ENCODE results near the gene MGST3. TPM values are rescaled to one million over a fixed set of nuclear protein-coding genes. Genes with fewer than 3 reads are reported as not detected.
A peak's percentile ranks its signal among the peaks of the same experiment; 100 is the strongest.
"Not testable (repeated sequence)": the region's sequence is repeated elsewhere in the genome, so short reads cannot be mapped to it uniquely, and the experiment has no call there.

The MGST3 gene
- total RNA-seq, 2 donors from 2014 or later: 113 to 147 TPM

- Mint-ChIP-seq H3K27me3 (ENCODE audit: insufficient read depth) (no peaks in the 10 kb centered on the region), H3K4me3 (no peak overlapping the region), H3K9me3 (no peaks in the 10 kb centered on the region), H3K4me1 (peaks cover 11% of the 10 kb centered on the region), H3K36me3 (ENCODE audit: low read depth) (peaks cover 8% of the 10 kb centered on the region), H3K27ac (no peak overlapping the region)
- no peak for DNase-seq
- H3K9me3 ChIP-seq (ENCODE audit: control insufficient read depth, low read length): no peaks in the 10 kb centered on the region
- H3K4me3 ChIP-seq (ENCODE audit: low read length): no peak overlapping the region
- no peak overlapping the region for H3K27ac ChIP-seq (ENCODE audit: low read depth, low read length)
- H3K4me1 ChIP-seq (ENCODE audit: control insufficient read depth, insufficient read depth, low read length): peaks cover 4% of the 10 kb centered on the region
- H3K9ac ChIP-seq (ENCODE audit: extremely low read depth, low read length, poor library complexity, severe bottlenecking): no peak overlapping the region
- no peak for TF ChIP-seq CTCF (conservative IDR thresholded peaks at IDR 0.05)
- H3K27me3 ChIP-seq (ENCODE audit: control insufficient read depth, insufficient read depth, low read length, poor library complexity, severe bottlenecking): no peaks in the 10 kb centered on the region
- H3K36me3 ChIP-seq (ENCODE audit: control insufficient read depth, insufficient read depth, low read length): peaks cover 19% of the 10 kb centered on the region
- 100% methylated on average over 2 of the region's 2 CpGs; no CpG with 5 or more reads in 1 of the 2 experiments for WGBS, 2 experiments (ENCODE audit: insufficient coverage in 1 of 2, insufficient read length in 1 of 2)
These were observed 4.8 kb downstream of the MGST3 start for GRCh38 chr1:165635823-165636222.

GRCh38 chr1:165637427-165637826 lies 6.4 kb downstream of the MGST3 start:
- Mint-ChIP-seq H3K9me3 (no peaks in the 10 kb centered on the region), H3K27me3 (ENCODE audit: insufficient read depth) (no peaks in the 10 kb centered on the region), H3K36me3 (ENCODE audit: low read depth) (peaks cover 8% of the 10 kb centered on the region), H3K27ac (peak overlapping the region; percentile 68), H3K4me3 (no peak overlapping the region), H3K4me1 (peaks cover 10% of the 10 kb centered on the region)
- Histone ChIP-seq H3K36me3 (ENCODE audit: control insufficient read depth, insufficient read depth, low read length) (peaks cover 19% of the 10 kb centered on the region), H3K4me1 (ENCODE audit: control insufficient read depth, insufficient read depth, low read length) (peaks cover 4% of the 10 kb centered on the region), H3K4me3 (ENCODE audit: low read length) (no peak overlapping the region), H3K9me3 (ENCODE audit: control insufficient read depth, low read length) (no peaks in the 10 kb centered on the region), H3K27ac (ENCODE audit: low read depth, low read length) (no peak overlapping the region), H3K27me3 (ENCODE audit: control insufficient read depth, insufficient read depth, low read length, poor library complexity, severe bottlenecking) (no peaks in the 10 kb centered on the region), H3K9ac (ENCODE audit: extremely low read depth, low read length, poor library complexity, severe bottlenecking) (no peak overlapping the region)
- 85 to 100% methylated on average over 1 of the region's 1 CpG for WGBS, 2 experiments (ENCODE audit: insufficient coverage in 1 of 2, insufficient read length in 1 of 2)
- DNase-seq: no peak
- TF ChIP-seq CTCF (conservative IDR thresholded peaks at IDR 0.05): no peak

GRCh38 chr1:165638211-165638610 lies 7.2 kb downstream of the MGST3 start:
- not testable (repeated sequence) for H3K9me3 ChIP-seq (ENCODE audit: control insufficient read depth, low read length); H3K4me3 Mint-ChIP-seq; H3K36me3 Mint-ChIP-seq (ENCODE audit: low read depth); H3K4me3 ChIP-seq (ENCODE audit: low read length); H3K4me1 ChIP-seq (ENCODE audit: control insufficient read depth, insufficient read depth, low read length); H3K9ac ChIP-seq (ENCODE audit: extremely low read depth, low read length, poor library complexity, severe bottlenecking); H3K4me1 Mint-ChIP-seq; H3K27me3 ChIP-seq (ENCODE audit: control insufficient read depth, insufficient read depth, low read length, poor library complexity, severe bottlenecking); H3K27ac ChIP-seq (ENCODE audit: low read depth, low read length); H3K9me3 Mint-ChIP-seq; DNase-seq; H3K27me3 Mint-ChIP-seq (ENCODE audit: insufficient read depth)
- H3K27ac Mint-ChIP-seq: peak overlapping the region; percentile 26
- WGBS, 2 experiments (ENCODE audit: insufficient coverage in 1 of 2, insufficient read length in 1 of 2): 94% methylated on average over 3 to 7 of the region's 7 CpGs
- peaks cover 19% of the 10 kb centered on the region for H3K36me3 ChIP-seq (ENCODE audit: control insufficient read depth, insufficient read depth, low read length)
